Measurements from ENCODE around the gene ANKHD1.

- TF ChIP-seq CTCF (conservative IDR thresholded peaks at IDR 0.05; ENCODE audit: low read length), result peak; percentile 50
- TF ChIP-seq EZH2phosphoT487 (IDR thresholded peaks at IDR 0.05; ENCODE audit: borderline replicate concordance), result no peak
Measured at GRCh38 chr5:140575309-140575708, 173.7 kb downstream of the ANKHD1 start.

Data from Loucy (cell line).